Gastroesophageal sphincter (tissue), 4 donors: ENCODE results near the gene USP49. TPM values are rescaled to one million over a fixed set of nuclear protein-coding genes. Genes with fewer than 3 reads are reported as not detected.
A peak's percentile ranks its signal among the peaks of the same experiment; 100 is the strongest.

Source experiments
- ATAC-seq: fragments of 150-250 bp; one replicate; pipeline ENCODE4 v1.9.1; 2016; ENCODE audit warnings: mild to moderate bottlenecking, moderate library complexity
- H3K27ac ChIP-seq, 4 donors: fragments of 200-600 bp; sonication (generic) in 3 of 4; 1 replicate in 3 of 4; 2 replicates in 1 of 4; pipeline ENCODE4 v1.5.1; 2016 to 2019
- H3K27me3 ChIP-seq: fragments of 200-600 bp; sonication (generic); one replicate; pipeline ENCODE4 v1.5.1; 2019
- H3K36me3 ChIP-seq, 2 donors: fragments of 200-600 bp; sonication (generic); one replicate each; pipeline ENCODE4 v1.5.1; 2019; ENCODE audit warnings: control low read depth in 1 of 2
- H3K4me1 ChIP-seq, 3 donors: fragments of 200-600 bp; sonication (generic); 1 replicate in 2 of 3; 2 replicates in 1 of 3; pipeline ENCODE4 v1.5.1; 2016 to 2019; ENCODE audit warnings: control low read depth in 2 of 3
- H3K4me3 ChIP-seq, 2 donors: fragments of 200-600 bp; sonication (generic); one replicate each; pipeline ENCODE4 v1.5.1; 2019; ENCODE audit warnings: mild to moderate bottlenecking in 1 of 2, moderate library complexity in 1 of 2
- H3K9me3 ChIP-seq, 3 donors: fragments of 200-600 bp; sonication (generic); one replicate each; pipeline ENCODE4 v1.5.1; 2017 to 2019; ENCODE audit warnings: control low read depth in 2 of 3
- CTCF ChIP-seq, 4 experiments: fragments of 200-600 bp in 2 of 4; fragments of 450-650 bp in 2 of 4; sonication (generic) in 1 of 4; IDR thresholded peaks; one replicate each; pipeline ENCODE4 v1.5.1; 2017 to 2019; ENCODE audit warnings: antibody characterized with exemption in 4 of 4, mild to moderate bottlenecking in 2 of 4, moderate library complexity in 2 of 4
- EP300 ChIP-seq: sonication (generic); formaldehyde crosslinking; IDR thresholded peaks from one replicate; pipeline ENCODE4 v1.6.1; 2017; ENCODE audit warnings: antibody characterized with exemption, mild to moderate bottlenecking
- POLR2A ChIP-seq, 2 donors: fragments of 450-650 bp; IDR thresholded peaks; one replicate each; pipeline ENCODE4 v1.6.1; 2017; ENCODE audit warnings: antibody characterized with exemption in 2 of 2, mild to moderate bottlenecking in 2 of 2, moderate library complexity in 1 of 2
- POLR2AphosphoS5 ChIP-seq: sonication (generic); formaldehyde crosslinking; IDR thresholded peaks from one replicate; pipeline ENCODE4 v1.6.1; 2017; ENCODE audit warnings: antibody characterized with exemption
- WGBS, 2 donors: methylation state at CpG; one replicate each; pipeline ENCODE4 v1.1.5; 2018; ENCODE audit warnings: low coverage in 1 of 2; 5-methylcytosine and 5-hydroxymethylcytosine counted together
- total RNA-seq, 4 donors: library from RNA; depleted of rRNA; stranded (reverse); fragments of >200 nt; gene quantifications; one replicate each; pipeline ENCODE4 v1.1.0, GENCODE V29; 2016

USP49 gene
- total RNA-seq, 4 donors from 2014 or later = 0.69 to 5.4 (median 2.0) TPM

- ATAC-seq = peak; percentile 5
- TF ChIP-seq POLR2A (IDR thresholded peaks at IDR 0.05) (no peak), CTCF (IDR thresholded peaks at IDR 0.05) (no peak), POLR2AphosphoS5 (no peak), EP300 (no peak)
- Histone ChIP-seq H3K27ac (peak within 1 kb of the TSS; percentile 62 to 90 (median 86)), H3K4me1 (peaks cover 0 to 69% (median 23%) of the 10 kb centered on the region in 3 donors), H3K9me3 (no peaks in the 10 kb centered on the region), H3K4me3 (peak within 1 kb of the TSS; percentile 83 to 86), H3K36me3 (peaks cover 0 to 27% of the 10 kb centered on the region in 2 donors), H3K27me3 (no peaks in the 10 kb centered on the region)
- no CpG with 5 or more reads among the region's 36 CpGs for WGBS, 2 donors
Measured at GRCh38 chr6:41780551-41781365, 114.4 kb downstream of the USP49 start, which contains the start of gene PRICKLE4. TSS of gene PRICKLE4 (plus strand) at chr6:41780782. CDS start at chr6:41783474, 2,692 bp downstream.

- no peaks in the 10 kb centered on the region for H3K27me3 ChIP-seq
- 0% methylated on average over 11 to 26 of the region's 73 CpGs for WGBS, 2 donors
- peak; percentile 96 for ATAC-seq
- peaks cover 0 to 61% (median 16%) of the 10 kb centered on the region in 3 donors for H3K4me1 ChIP-seq
- H3K27ac ChIP-seq = peak within 1 kb of the TSS; percentile 62 to 90 (median 86)
- TF ChIP-seq POLR2AphosphoS5 (peak; percentile 52), POLR2A (IDR thresholded peaks at IDR 0.05) (peak; percentile 25 to 56), EP300 (no peak), CTCF (IDR thresholded peaks at IDR 0.05) (peak; percentile 78 to 95 (median 88))
- peaks cover 0 to 29% of the 10 kb centered on the region in 2 donors for H3K36me3 ChIP-seq
- peak within 1 kb of the TSS; percentile 83 to 86 for H3K4me3 ChIP-seq
- H3K9me3 ChIP-seq = no peaks in the 10 kb centered on the region
Measured at GRCh38 chr6:41779788-41780550, 115.2 kb downstream of the USP49 start, which contains the start of gene FRS3. TSS of gene FRS3 (minus strand) at chr6:41779900. CDS start at chr6:41776987, 2,913 bp downstream.

GRCh38 chr6:41779336-41779735 is 115.8 kb downstream of the USP49 start:
- 0 to 2% methylated on average over 4 to 7 of the region's 16 CpGs for WGBS, 2 donors
- H3K9me3 ChIP-seq = no peaks in the 10 kb centered on the region
- TF ChIP-seq POLR2A (IDR thresholded peaks at IDR 0.05) = no peak
- TF ChIP-seq EP300 = no peak
- no peak for TF ChIP-seq CTCF (IDR thresholded peaks at IDR 0.05)
- TF ChIP-seq POLR2AphosphoS5 = no peak
- peaks cover 0 to 35% of the 10 kb centered on the region in 2 donors for H3K36me3 ChIP-seq
- peak; percentile 39 for ATAC-seq
- peak overlapping the region in 3 of 4 donors; percentile 83 to 90 (median 89) for H3K27ac ChIP-seq
- H3K27me3 ChIP-seq = no peaks in the 10 kb centered on the region
- H3K4me3 ChIP-seq = peak overlapping the region; percentile 83 to 86
- H3K4me1 ChIP-seq = peaks cover 0 to 55% (median 16%) of the 10 kb centered on the region in 3 donors

- Histone ChIP-seq H3K4me1 (peaks cover 0 to 50% (median 16%) of the 10 kb centered on the region in 3 donors), H3K36me3 (peaks cover 0 to 39% of the 10 kb centered on the region in 2 donors), H3K27me3 (no peaks in the 10 kb centered on the region), H3K27ac (peak overlapping the region in 2 of 4 donors; percentile 83 to 90), H3K4me3 (peak overlapping the region; percentile 83 to 86), H3K9me3 (no peaks in the 10 kb centered on the region)
- 24% methylated on average over 6 of the region's 6 CpGs; no CpG with 5 or more reads in 1 of the 2 donors for WGBS, 2 donors
- no peak for TF ChIP-seq POLR2AphosphoS5
- no peak for TF ChIP-seq POLR2A (IDR thresholded peaks at IDR 0.05)
- no peak for TF ChIP-seq EP300
- no peak for TF ChIP-seq CTCF (IDR thresholded peaks at IDR 0.05)
- no peak for ATAC-seq
Measured at GRCh38 chr6:41778895-41779294, 116.3 kb downstream of the USP49 start.
